ENCODE measurements around the gene SLC13A4.
"Not testable (repeated sequence)": the region's sequence is repeated elsewhere in the genome, so short reads cannot be mapped to it uniquely, and the experiment has no call there.

Gene SLC13A4

DNA sequence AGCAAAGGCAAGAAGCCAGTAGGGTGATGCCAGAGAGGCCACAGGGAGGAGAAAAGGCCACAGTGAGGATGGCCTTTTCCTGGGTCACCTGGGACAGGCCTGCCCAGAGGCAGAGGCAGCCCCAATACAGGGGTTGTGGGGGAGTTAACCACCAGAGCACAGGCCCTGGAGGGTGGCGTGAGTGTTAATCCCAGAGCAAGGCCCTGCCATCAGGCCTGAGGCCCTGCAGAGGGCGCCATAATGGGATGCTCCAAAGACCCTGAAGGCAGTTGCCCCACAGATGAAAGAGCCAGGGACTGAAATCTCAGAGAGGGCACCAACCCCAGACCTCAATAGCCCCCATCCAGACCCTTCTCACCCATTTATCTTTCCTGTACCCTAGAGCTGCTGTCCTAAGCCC is 23.9 kb downstream of the SLC13A4 start:
- no peaks in the 10 kb centered on the region for H3K4me1 ChIP-seq
- H3K27me3 ChIP-seq (ENCODE audit: control insufficient read depth, insufficient read depth, low read length), result no peaks in the 10 kb centered on the region
- H3K36me3 ChIP-seq (ENCODE audit: control insufficient read depth, insufficient read depth, low read length), result no peaks in the 10 kb centered on the region
- H3K27ac ChIP-seq, result no peak overlapping the region
- H3K4me3 ChIP-seq (ENCODE audit: low read depth, low read length), result no peak overlapping the region
- H3K79me2 ChIP-seq, result no peaks in the 10 kb centered on the region
- no peak overlapping the region for H3K9ac ChIP-seq
- no peak overlapping the region for H3K4me2 ChIP-seq (ENCODE audit: low read length)
- TF ChIP-seq, protein P1, sequence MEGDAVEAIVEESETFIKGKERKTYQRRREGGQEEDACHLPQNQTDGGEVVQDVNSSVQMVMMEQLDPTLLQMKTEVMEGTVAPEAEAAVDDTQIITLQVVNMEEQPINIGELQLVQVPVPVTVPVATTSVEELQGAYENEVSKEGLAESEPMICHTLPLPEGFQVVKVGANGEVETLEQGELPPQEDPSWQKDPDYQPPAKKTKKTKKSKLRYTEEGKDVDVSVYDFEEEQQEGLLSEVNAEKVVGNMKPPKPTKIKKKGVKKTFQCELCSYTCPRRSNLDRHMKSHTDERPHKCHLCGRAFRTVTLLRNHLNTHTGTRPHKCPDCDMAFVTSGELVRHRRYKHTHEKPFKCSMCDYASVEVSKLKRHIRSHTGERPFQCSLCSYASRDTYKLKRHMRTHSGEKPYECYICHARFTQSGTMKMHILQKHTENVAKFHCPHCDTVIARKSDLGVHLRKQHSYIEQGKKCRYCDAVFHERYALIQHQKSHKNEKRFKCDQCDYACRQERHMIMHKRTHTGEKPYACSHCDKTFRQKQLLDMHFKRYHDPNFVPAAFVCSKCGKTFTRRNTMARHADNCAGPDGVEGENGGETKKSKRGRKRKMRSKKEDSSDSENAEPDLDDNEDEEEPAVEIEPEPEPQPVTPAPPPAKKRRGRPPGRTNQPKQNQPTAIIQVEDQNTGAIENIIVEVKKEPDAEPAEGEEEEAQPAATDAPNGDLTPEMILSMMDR (IDR thresholded peaks at IDR 0.05), result no peak
- no peaks in the 10 kb centered on the region for H3K9me3 ChIP-seq (ENCODE audit: control insufficient read depth, low read length)
- no peak overlapping the region for H2AFZ ChIP-seq

DNA sequence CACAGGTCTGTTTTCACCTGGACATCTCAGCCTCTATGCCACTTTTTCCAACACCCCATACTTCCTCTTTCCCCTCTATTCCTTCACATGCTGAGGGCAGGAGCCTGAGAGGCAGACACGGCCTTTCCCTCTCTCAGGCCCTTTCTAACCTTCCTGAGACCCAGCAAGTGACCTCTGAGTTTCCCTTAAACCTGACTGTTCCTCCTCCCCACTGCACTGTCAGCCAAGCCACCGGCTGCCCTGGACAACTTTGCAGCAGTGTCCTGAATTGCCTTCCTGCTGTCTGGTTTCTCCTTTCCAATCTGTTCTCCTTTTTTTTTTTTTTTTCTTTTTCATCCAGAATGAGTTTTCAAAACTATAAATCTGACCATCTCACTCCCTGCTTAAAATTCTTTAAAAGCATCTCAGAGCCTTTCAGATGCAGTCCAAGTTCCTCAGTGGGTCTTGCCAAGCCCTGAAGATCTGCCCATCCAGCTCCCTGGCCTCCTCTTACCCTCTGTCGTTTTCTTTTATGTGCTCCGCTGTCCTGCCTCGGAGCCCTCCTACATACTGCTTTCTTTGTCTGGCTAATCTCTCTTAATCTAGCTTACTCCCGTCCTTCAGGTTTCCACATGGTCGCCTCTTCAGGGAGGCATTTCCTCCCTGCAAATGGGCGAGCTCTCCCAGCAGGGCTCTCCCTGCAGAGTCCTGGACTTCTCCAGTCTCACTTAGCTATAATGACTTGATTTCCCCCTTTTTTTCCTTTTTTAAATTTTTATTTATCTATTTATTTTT is 30.5 kb downstream of the SLC13A4 start:
- H3K9ac ChIP-seq, result no peak overlapping the region
- no peaks in the 10 kb centered on the region for H3K79me2 ChIP-seq
- H3K27me3 ChIP-seq (ENCODE audit: control insufficient read depth, insufficient read depth, low read length), result no peaks in the 10 kb centered on the region
- no peaks in the 10 kb centered on the region for H3K4me1 ChIP-seq
- H3K36me3 ChIP-seq (ENCODE audit: control insufficient read depth, insufficient read depth, low read length), result no peaks in the 10 kb centered on the region
- no peak overlapping the region for H3K4me3 ChIP-seq (ENCODE audit: low read depth, low read length)
- H3K4me2 ChIP-seq (ENCODE audit: low read length), result no peak overlapping the region
- no peak overlapping the region for H2AFZ ChIP-seq
- TF ChIP-seq, protein P1 (IDR thresholded peaks at IDR 0.05), result no peak
- no peaks in the 10 kb centered on the region for H3K9me3 ChIP-seq (ENCODE audit: control insufficient read depth, low read length)
- H3K27ac ChIP-seq, result no peak overlapping the region

DNA sequence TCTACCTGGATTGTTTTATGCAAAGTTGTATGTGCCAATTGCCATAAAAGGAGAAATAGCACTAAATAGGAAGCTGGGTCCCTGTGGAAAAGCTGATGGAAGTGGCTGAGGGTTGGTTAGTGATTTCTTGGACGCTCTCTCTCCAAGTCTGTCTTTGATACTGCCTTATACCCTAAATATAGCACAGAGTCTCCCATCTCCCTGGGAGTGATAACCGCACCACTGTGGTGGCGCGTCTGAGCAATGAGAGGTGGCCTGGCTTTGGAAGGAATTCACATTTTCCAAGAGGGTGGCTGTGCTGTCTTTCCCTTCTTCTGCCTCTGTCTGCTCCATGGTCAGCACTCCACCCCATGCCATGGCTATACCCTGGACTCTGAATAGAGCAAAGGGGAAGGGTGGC is 34.4 kb downstream of the SLC13A4 start:
- Histone ChIP-seq H3K9me3 (ENCODE audit: control insufficient read depth, low read length) (no peaks in the 10 kb centered on the region), H3K27ac (no peak overlapping the region), H3K4me1 (no peaks in the 10 kb centered on the region), H3K36me3 (ENCODE audit: control insufficient read depth, insufficient read depth, low read length) (no peaks in the 10 kb centered on the region), H3K9ac (no peak overlapping the region), H2AFZ (no peak overlapping the region), H3K4me2 (ENCODE audit: low read length) (no peak overlapping the region), H3K79me2 (no peaks in the 10 kb centered on the region), H3K27me3 (ENCODE audit: control insufficient read depth, insufficient read depth, low read length) (no peaks in the 10 kb centered on the region), H3K4me3 (ENCODE audit: low read depth, low read length) (no peak overlapping the region)
- TF ChIP-seq, protein P1 (IDR thresholded peaks at IDR 0.05), result no peak

DNA sequence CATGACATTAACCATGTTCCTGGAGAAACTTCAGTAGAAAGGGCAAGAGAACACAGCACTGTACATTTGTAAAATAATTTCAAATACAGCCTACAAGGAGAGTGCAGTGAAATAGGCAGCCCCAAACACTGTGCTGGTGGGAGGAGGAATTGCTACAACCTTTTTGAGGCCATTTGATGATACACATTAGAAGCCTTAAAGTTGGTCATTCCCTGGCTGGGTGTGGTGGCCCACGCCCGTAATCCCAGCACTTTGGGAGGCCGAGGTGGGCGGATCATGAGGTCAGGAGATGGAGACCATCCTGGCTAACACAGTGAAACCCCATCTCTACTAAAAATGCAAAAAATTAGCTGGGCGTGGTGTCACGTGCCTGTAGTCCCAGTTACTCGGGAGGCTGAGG is 35.4 kb downstream of the SLC13A4 start:
- not testable (repeated sequence) for H3K4me2 ChIP-seq (ENCODE audit: low read length); H3K4me3 ChIP-seq (ENCODE audit: low read depth, low read length); H3K4me1 ChIP-seq; H3K27ac ChIP-seq; H3K36me3 ChIP-seq (ENCODE audit: control insufficient read depth, insufficient read depth, low read length); H3K27me3 ChIP-seq (ENCODE audit: control insufficient read depth, insufficient read depth, low read length); H3K79me2 ChIP-seq; H2AFZ ChIP-seq; H3K9me3 ChIP-seq (ENCODE audit: control insufficient read depth, low read length); H3K9ac ChIP-seq

DNA sequence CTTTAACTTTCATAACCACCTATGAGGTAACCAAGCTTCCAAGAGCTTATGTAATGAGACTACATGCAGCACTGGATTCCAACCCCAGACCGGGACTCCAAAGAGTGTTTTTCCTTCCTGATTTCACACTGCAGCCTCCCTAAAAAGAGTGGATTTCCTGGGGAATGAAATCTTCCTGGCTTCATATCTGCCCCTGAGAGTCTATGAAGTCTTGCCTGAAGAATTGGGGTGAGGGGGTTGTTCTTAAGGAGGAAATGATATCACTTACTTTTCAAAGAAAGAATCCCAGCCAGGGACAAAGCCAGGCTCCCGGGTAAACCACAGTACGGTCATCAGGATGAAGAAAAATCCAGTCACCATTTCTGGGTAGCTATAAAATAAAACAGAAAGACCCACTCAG is 35.9 kb downstream of the SLC13A4 start:
- no peak overlapping the region for H3K4me2 ChIP-seq (ENCODE audit: low read length)
- no peaks in the 10 kb centered on the region for H3K27me3 ChIP-seq (ENCODE audit: control insufficient read depth, insufficient read depth, low read length)
- no peak overlapping the region for H3K9ac ChIP-seq
- H3K4me1 ChIP-seq, result no peaks in the 10 kb centered on the region
- H3K36me3 ChIP-seq (ENCODE audit: control insufficient read depth, insufficient read depth, low read length), result no peaks in the 10 kb centered on the region
- TF ChIP-seq, protein P1 (IDR thresholded peaks at IDR 0.05), result no peak
- no peaks in the 10 kb centered on the region for H3K79me2 ChIP-seq
- H3K27ac ChIP-seq, result no peak overlapping the region
- H3K4me3 ChIP-seq (ENCODE audit: low read depth, low read length), result no peak overlapping the region
- no peak overlapping the region for H2AFZ ChIP-seq
- no peaks in the 10 kb centered on the region for H3K9me3 ChIP-seq (ENCODE audit: control insufficient read depth, low read length)
